ENCODE results near the gene MDP1.
"Not testable (repeated sequence)": the region's sequence is repeated elsewhere in the genome, so short reads cannot be mapped to it uniquely, and the experiment has no call there.

Gene MDP1

GRCh38 chr14:24234095-24235005 is 18.5 kb upstream of the MDP1 start:
- Histone ChIP-seq H3K36me3 (ENCODE audit: control insufficient read depth, insufficient read depth, low read length) (no peaks in the 10 kb centered on the region), H3K9me3 (ENCODE audit: control insufficient read depth, low read length) (no peaks in the 10 kb centered on the region), H3K4me1 (ENCODE audit: control insufficient read depth, insufficient read depth, low read length) (peaks cover 8% of the 10 kb centered on the region), H3K4me3 (ENCODE audit: low read length) (no peak overlapping the region), H3K9ac (ENCODE audit: low read length) (no peak overlapping the region), H3K27me3 (ENCODE audit: control insufficient read depth, insufficient read depth, low read length) (no peaks in the 10 kb centered on the region)

GRCh38 chr14:24233538-24233866 is 17.6 kb upstream of the MDP1 start:
- Histone ChIP-seq H3K9me3 (ENCODE audit: control insufficient read depth, low read length) (no peaks in the 10 kb centered on the region), H3K4me3 (ENCODE audit: low read length) (peak overlapping the region; percentile 87), H3K9ac (ENCODE audit: low read length) (no peak overlapping the region), H3K27me3 (ENCODE audit: control insufficient read depth, insufficient read depth, low read length) (no peaks in the 10 kb centered on the region), H3K4me1 (ENCODE audit: control insufficient read depth, insufficient read depth, low read length) (peaks cover 8% of the 10 kb centered on the region), H3K36me3 (ENCODE audit: control insufficient read depth, insufficient read depth, low read length) (no peaks in the 10 kb centered on the region)

GRCh38 chr14:24232645-24233537 is 17.0 kb upstream of the MDP1 start, which contains the start of gene GMPR2:
Gene GMPR2 (plus strand): TSS chr14:24232929. CDS start chr14:24233254, 325 bp downstream.
- H3K4me3 ChIP-seq (ENCODE audit: low read length): peak within 1 kb of the TSS; percentile 87
- no peaks in the 10 kb centered on the region for H3K27me3 ChIP-seq (ENCODE audit: control insufficient read depth, insufficient read depth, low read length)
- H3K36me3 ChIP-seq (ENCODE audit: control insufficient read depth, insufficient read depth, low read length): no peaks in the 10 kb centered on the region
- peak within 1 kb of the TSS; percentile 70 for H3K9ac ChIP-seq (ENCODE audit: low read length)
- H3K4me1 ChIP-seq (ENCODE audit: control insufficient read depth, insufficient read depth, low read length): peaks cover 8% of the 10 kb centered on the region
- no peaks in the 10 kb centered on the region for H3K9me3 ChIP-seq (ENCODE audit: control insufficient read depth, low read length)

GRCh38 chr14:24232121-24232644 is 16.3 kb upstream of the MDP1 start, which contains the start of gene NEDD8:
Gene NEDD8 (minus strand): TSS chr14:24232367. CDS start chr14:24232267, 100 bp downstream.
- Histone ChIP-seq H3K9ac (ENCODE audit: low read length) (peak within 1 kb of the TSS; percentile 70), H3K36me3 (ENCODE audit: control insufficient read depth, insufficient read depth, low read length) (no peaks in the 10 kb centered on the region), H3K4me3 (ENCODE audit: low read length) (peak within 1 kb of the TSS; percentile 87), H3K9me3 (ENCODE audit: control insufficient read depth, low read length) (no peaks in the 10 kb centered on the region), H3K27me3 (ENCODE audit: control insufficient read depth, insufficient read depth, low read length) (no peaks in the 10 kb centered on the region), H3K4me1 (ENCODE audit: control insufficient read depth, insufficient read depth, low read length) (peaks cover 8% of the 10 kb centered on the region)

GRCh38 chr14:24231263-24232120 is 15.6 kb upstream of the MDP1 start:
- H3K4me1 ChIP-seq (ENCODE audit: control insufficient read depth, insufficient read depth, low read length): peaks cover 8% of the 10 kb centered on the region
- no peaks in the 10 kb centered on the region for H3K9me3 ChIP-seq (ENCODE audit: control insufficient read depth, low read length)
- peak overlapping the region; percentile 70 for H3K9ac ChIP-seq (ENCODE audit: low read length)
- H3K36me3 ChIP-seq (ENCODE audit: control insufficient read depth, insufficient read depth, low read length): no peaks in the 10 kb centered on the region
- H3K27me3 ChIP-seq (ENCODE audit: control insufficient read depth, insufficient read depth, low read length): no peaks in the 10 kb centered on the region
- peak overlapping the region; percentile 87 for H3K4me3 ChIP-seq (ENCODE audit: low read length)

- peaks cover 8% of the 10 kb centered on the region for H3K4me1 ChIP-seq (ENCODE audit: control insufficient read depth, insufficient read depth, low read length)
- no peaks in the 10 kb centered on the region for H3K36me3 ChIP-seq (ENCODE audit: control insufficient read depth, insufficient read depth, low read length)
- H3K9ac ChIP-seq (ENCODE audit: low read length): no peak overlapping the region
- H3K9me3 ChIP-seq (ENCODE audit: control insufficient read depth, low read length): no peaks in the 10 kb centered on the region
- no peak overlapping the region for H3K4me3 ChIP-seq (ENCODE audit: low read length)
- H3K27me3 ChIP-seq (ENCODE audit: control insufficient read depth, insufficient read depth, low read length): no peaks in the 10 kb centered on the region
These were observed 13.0 kb upstream of the MDP1 start for GRCh38 chr14:24228902-24229301.

- H3K36me3 ChIP-seq (ENCODE audit: control insufficient read depth, insufficient read depth, low read length): no peaks in the 10 kb centered on the region
- H3K9me3 ChIP-seq (ENCODE audit: control insufficient read depth, low read length): no peaks in the 10 kb centered on the region
- no peaks in the 10 kb centered on the region for H3K27me3 ChIP-seq (ENCODE audit: control insufficient read depth, insufficient read depth, low read length)
- no peak overlapping the region for H3K9ac ChIP-seq (ENCODE audit: low read length)
- peaks cover 6% of the 10 kb centered on the region for H3K4me1 ChIP-seq (ENCODE audit: control insufficient read depth, insufficient read depth, low read length)
- H3K4me3 ChIP-seq (ENCODE audit: low read length): no peak overlapping the region
These were observed 10.6 kb upstream of the MDP1 start for GRCh38 chr14:24226473-24226872.

- Histone ChIP-seq H3K36me3 (ENCODE audit: control insufficient read depth, insufficient read depth, low read length) (no peaks in the 10 kb centered on the region), H3K4me3 (ENCODE audit: low read length) (no peak overlapping the region), H3K9me3 (ENCODE audit: control insufficient read depth, low read length) (no peaks in the 10 kb centered on the region), H3K27me3 (ENCODE audit: control insufficient read depth, insufficient read depth, low read length) (no peaks in the 10 kb centered on the region), H3K4me1 (ENCODE audit: control insufficient read depth, insufficient read depth, low read length) (no peaks in the 10 kb centered on the region), H3K9ac (ENCODE audit: low read length) (no peak overlapping the region)
These were observed 8.8 kb upstream of the MDP1 start for GRCh38 chr14:24224618-24225071.

GRCh38 chr14:24222987-24223386 is 7.1 kb upstream of the MDP1 start:
- H3K27me3 ChIP-seq (ENCODE audit: control insufficient read depth, insufficient read depth, low read length); H3K9ac ChIP-seq (ENCODE audit: low read length); H3K4me1 ChIP-seq (ENCODE audit: control insufficient read depth, insufficient read depth, low read length); H3K9me3 ChIP-seq (ENCODE audit: control insufficient read depth, low read length); H3K36me3 ChIP-seq (ENCODE audit: control insufficient read depth, insufficient read depth, low read length); H3K4me3 ChIP-seq (ENCODE audit: low read length): not testable (repeated sequence)

- Histone ChIP-seq H3K9ac (ENCODE audit: low read length) (no peak overlapping the region), H3K27me3 (ENCODE audit: control insufficient read depth, insufficient read depth, low read length) (no peaks in the 10 kb centered on the region), H3K36me3 (ENCODE audit: control insufficient read depth, insufficient read depth, low read length) (peaks cover 6% of the 10 kb centered on the region), H3K9me3 (ENCODE audit: control insufficient read depth, low read length) (no peaks in the 10 kb centered on the region), H3K4me1 (ENCODE audit: control insufficient read depth, insufficient read depth, low read length) (no peaks in the 10 kb centered on the region), H3K4me3 (ENCODE audit: low read length) (no peak overlapping the region)
These were observed 3.7 kb upstream of the MDP1 start for GRCh38 chr14:24219521-24219920.

GRCh38 chr14:24219080-24219479 is 3.2 kb upstream of the MDP1 start:
- Histone ChIP-seq H3K4me1 (ENCODE audit: control insufficient read depth, insufficient read depth, low read length) (peaks cover 3% of the 10 kb centered on the region), H3K36me3 (ENCODE audit: control insufficient read depth, insufficient read depth, low read length) (peaks cover 6% of the 10 kb centered on the region), H3K9ac (ENCODE audit: low read length) (no peak overlapping the region), H3K4me3 (ENCODE audit: low read length) (no peak overlapping the region), H3K27me3 (ENCODE audit: control insufficient read depth, insufficient read depth, low read length) (no peaks in the 10 kb centered on the region), H3K9me3 (ENCODE audit: control insufficient read depth, low read length) (no peaks in the 10 kb centered on the region)
